NCI-H2081 treated with DMSO at 0.1 percent for 48 hours (cell line): Measurements from ENCODE around the gene GRIA3.

Source experiments
- DNase-seq: peaks from one replicate; lab custom pipeline; 2025; lab: John Stamatoyannopoulos, UW

Gene GRIA3

GRCh38 chrX:123184219-123184865, at the start of gene GRIA3:
Gene GRIA3 (plus strand): TSS chrX:123184278. CDS start chrX:123184536, 258 bp downstream.
- no peak for DNase-seq

- DNase-seq: no peak
These were observed 45.6 kb upstream of the GRIA3 start for GRCh38 chrX:123138473-123138872.

GRCh38 chrX:123140454-123140853, 43.6 kb upstream of the GRIA3 start:
- no peak for DNase-seq

- no peak for DNase-seq
These were observed 43.2 kb upstream of the GRIA3 start for GRCh38 chrX:123140904-123141303.

- no peak for DNase-seq
These were observed 30.2 kb upstream of the GRIA3 start for GRCh38 chrX:123153846-123154335.

GRCh38 chrX:123155327-123155726, 28.8 kb upstream of the GRIA3 start:
- DNase-seq: no peak

GRCh38 chrX:123157586-123157985, 26.5 kb upstream of the GRIA3 start:
- DNase-seq: no peak

- DNase-seq: no peak
These were observed 24.7 kb upstream of the GRIA3 start for GRCh38 chrX:123159403-123159802.

GRCh38 chrX:123167621-123168020, 16.5 kb upstream of the GRIA3 start:
- no peak for DNase-seq

- DNase-seq: no peak
These were observed 14.7 kb upstream of the GRIA3 start for GRCh38 chrX:123169247-123169901.

GRCh38 chrX:123170546-123170945, 13.5 kb upstream of the GRIA3 start:
- no peak for DNase-seq

- no peak for DNase-seq
These were observed 12.3 kb upstream of the GRIA3 start for GRCh38 chrX:123171781-123172180.

GRCh38 chrX:123172869-123173268, 11.2 kb upstream of the GRIA3 start:
- no peak for DNase-seq

GRCh38 chrX:123173833-123174232, 10.2 kb upstream of the GRIA3 start:
- DNase-seq: no peak

- no peak for DNase-seq
These were observed 8.5 kb upstream of the GRIA3 start for GRCh38 chrX:123175366-123176122.

- DNase-seq: no peak
These were observed 2.7 kb upstream of the GRIA3 start for GRCh38 chrX:123181233-123181914.

- DNase-seq: no peak
These were observed 793 bp downstream of the GRIA3 start for GRCh38 chrX:123184866-123185276.

GRCh38 chrX:123185721-123186120, 1.6 kb downstream of the GRIA3 start:
- no peak for DNase-seq

- DNase-seq: no peak
These were observed 2.7 kb downstream of the GRIA3 start for GRCh38 chrX:123186801-123187200.

GRCh38 chrX:123188081-123188480, 4.0 kb downstream of the GRIA3 start:
- DNase-seq: no peak

GRCh38 chrX:123189338-123189737, 5.3 kb downstream of the GRIA3 start:
- no peak for DNase-seq

GRCh38 chrX:123190096-123190495, 6.0 kb downstream of the GRIA3 start:
- no peak for DNase-seq
